Measurements from ENCODE around the gene DCBLD2. TPM values are rescaled to one million over a fixed set of nuclear protein-coding genes. Genes with fewer than 3 reads are reported as not detected.

DCBLD2 gene
- total and polyA plus RNA-seq, 2 of the 13 experiments (the other 11 are each of a cell fraction or from before 2014, with no cell fraction given), result 43.8 to 56.9 TPM

- TF ChIP-seq FOXA1 (IDR thresholded peaks at IDR 0.05) (no peak), FOXA1 (CRISPR knock-in tag; IDR thresholded peaks at IDR 0.05) (no peak), CEBPG (CRISPR knock-in tag; IDR thresholded peaks at IDR 0.05) (no peak), ZNF3 (CRISPR knock-in tag; IDR thresholded peaks at IDR 0.05) (no peak), CHD4 (IDR thresholded peaks at IDR 0.05; ENCODE audit: borderline replicate concordance, low read length) (no peak), ZNF235 (CRISPR knock-in tag; IDR thresholded peaks at IDR 0.05; ENCODE audit: borderline replicate concordance) (no peak), ZNF776 (CRISPR knock-in tag; IDR thresholded peaks at IDR 0.05) (no peak), ZNF607 (CRISPR knock-in tag; IDR thresholded peaks at IDR 0.05; ENCODE audit: borderline replicate concordance) (peak; percentile 76), NR3C1 (CRISPR knock-in tag; IDR thresholded peaks at IDR 0.05) (no peak), ZMAT5 (CRISPR knock-in tag; IDR thresholded peaks at IDR 0.05; ENCODE audit: borderline replicate concordance, low read depth) (no peak), SYNCRIP (IDR thresholded peaks at IDR 0.05; ENCODE audit: insufficient read depth, low read depth, low read length) (no peak), FIP1L1 (IDR thresholded peaks at IDR 0.05; ENCODE audit: borderline replicate concordance, insufficient read depth, low read depth, low read length) (no peak), SMAD1 (CRISPR knock-in tag; IDR thresholded peaks at IDR 0.05; ENCODE audit: borderline replicate concordance, low read depth) (no peak), ELF1 (CRISPR knock-in tag; IDR thresholded peaks at IDR 0.05) (peak; percentile 90), ZNF576 (CRISPR knock-in tag; IDR thresholded peaks at IDR 0.05) (peak; percentile 50; the same call in 1 of the 2 replicates), ZNF329 (CRISPR knock-in tag; IDR thresholded peaks at IDR 0.05; ENCODE audit: low read depth) (no peak), RXRB (CRISPR knock-in tag; IDR thresholded peaks at IDR 0.05; ENCODE audit: borderline replicate concordance) (no peak), ZNF224 (CRISPR knock-in tag; IDR thresholded peaks at IDR 0.05) (0 out of 2 replicates have a peak, but pooled peaks have one; percentile 54), ZNF17 (CRISPR knock-in tag; IDR thresholded peaks at IDR 0.05) (no peak), ZNF75D (CRISPR knock-in tag; IDR thresholded peaks at IDR 0.05; ENCODE audit: borderline replicate concordance) (no peak), ASH2L (IDR thresholded peaks at IDR 0.05; ENCODE audit: insufficient read length, low read depth, low read length) (peak; percentile 89), PREB (CRISPR knock-in tag; IDR thresholded peaks at IDR 0.05) (no peak), SNAI1 (CRISPR knock-in tag; IDR thresholded peaks at IDR 0.05; ENCODE audit: borderline replicate concordance) (no peak), CAMTA2 (CRISPR knock-in tag; IDR thresholded peaks at IDR 0.05; ENCODE audit: borderline replicate concordance) (no peak), NAIF1 (CRISPR knock-in tag; IDR thresholded peaks at IDR 0.05; ENCODE audit: borderline replicate concordance) (no peak), ZBTB34 (CRISPR knock-in tag; IDR thresholded peaks at IDR 0.05) (no peak), PLSCR1 (CRISPR knock-in tag; IDR thresholded peaks at IDR 0.05; ENCODE audit: borderline replicate concordance) (no peak)
Measured at GRCh38 chr3:98901392-98902350, at the start of gene DCBLD2 (continued).

All from HepG2 (cell line).